Right kidney (tissue), 1 donor: ENCODE measurements around the gene XPNPEP2.

ENCODE experiments used
- DNase-seq: peaks from one replicate; pipeline ENCODE4 v3.0.0-alpha.2; 2016

XPNPEP2 gene

GRCh38 chrX:129748305-129748704, 9.5 kb downstream of the XPNPEP2 start:
- no peak for DNase-seq

GRCh38 chrX:129749069-129749468, 10.3 kb downstream of the XPNPEP2 start:
- DNase-seq = no peak

DNA sequence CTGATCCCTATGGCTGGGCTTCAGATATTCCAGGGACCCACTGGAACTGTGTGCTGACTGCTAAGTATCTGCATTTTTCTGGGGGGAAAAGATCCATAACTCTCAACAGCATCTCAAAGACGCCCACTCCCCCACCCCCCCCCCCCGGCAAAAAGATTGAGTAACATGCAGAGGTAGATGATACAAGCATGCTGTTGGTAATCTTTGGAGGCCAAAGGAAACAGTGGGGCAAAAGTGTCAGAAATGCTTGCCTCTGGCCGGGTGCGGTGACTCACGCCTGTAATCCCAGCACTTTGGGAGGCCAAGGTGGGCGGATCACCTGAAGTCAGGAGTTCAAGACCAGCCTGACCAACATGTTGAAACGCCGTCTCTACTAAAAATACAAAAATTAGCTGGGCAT, 12.2 kb downstream of the XPNPEP2 start:
- no peak for DNase-seq

- DNase-seq = no peak
Observed at GRCh38 chrX:129754056-129755024, 15.6 kb downstream of the XPNPEP2 start.

DNA sequence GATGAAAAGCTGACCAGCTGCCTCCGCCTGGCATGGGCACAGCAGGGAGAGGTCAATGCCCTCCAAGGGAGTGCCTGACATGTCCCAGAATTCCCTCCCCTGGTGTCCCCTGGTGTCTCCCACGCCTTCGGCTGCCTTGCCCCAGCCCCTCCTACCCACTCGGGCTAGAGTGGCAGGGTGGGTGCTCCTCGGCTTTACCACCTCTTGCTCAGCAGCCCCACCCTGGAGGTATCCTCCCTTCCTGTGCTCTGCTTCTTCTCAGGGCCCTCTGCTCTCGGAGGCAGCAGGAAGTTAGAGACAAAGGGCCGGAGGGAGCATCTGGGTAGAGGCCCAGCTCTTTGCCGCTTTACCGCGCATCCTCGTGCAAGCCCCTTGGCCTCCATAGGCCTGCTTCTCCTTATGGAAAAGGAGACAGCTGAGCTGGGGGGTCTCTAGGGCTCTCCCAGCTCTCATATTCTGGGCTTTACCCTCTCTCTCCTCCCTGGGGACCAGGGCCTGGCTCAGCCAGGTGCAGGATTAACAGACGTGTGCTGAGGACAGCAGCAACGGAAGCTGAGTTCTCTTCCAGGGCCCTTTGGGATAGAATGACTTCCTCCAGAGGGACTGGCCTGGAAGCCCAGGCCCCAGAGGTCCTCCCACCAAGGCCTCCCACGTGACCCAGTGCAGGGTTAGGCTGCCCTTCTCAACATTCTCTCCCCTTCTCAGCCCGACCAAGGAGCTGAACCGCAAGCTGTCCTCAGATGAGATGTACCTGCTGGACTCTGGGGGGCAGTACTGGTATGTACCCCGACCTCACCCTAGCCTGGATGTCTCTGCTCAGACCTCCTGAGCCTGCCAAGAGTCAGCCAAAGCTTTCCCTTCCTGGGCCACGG, 17.2 kb downstream of the XPNPEP2 start:
- no peak for DNase-seq

- DNase-seq = no peak
Observed at GRCh38 chrX:129759576-129760061, 20.8 kb downstream of the XPNPEP2 start.

GRCh38 chrX:129760155-129760554, 21.4 kb downstream of the XPNPEP2 start:
- no peak for DNase-seq

DNA sequence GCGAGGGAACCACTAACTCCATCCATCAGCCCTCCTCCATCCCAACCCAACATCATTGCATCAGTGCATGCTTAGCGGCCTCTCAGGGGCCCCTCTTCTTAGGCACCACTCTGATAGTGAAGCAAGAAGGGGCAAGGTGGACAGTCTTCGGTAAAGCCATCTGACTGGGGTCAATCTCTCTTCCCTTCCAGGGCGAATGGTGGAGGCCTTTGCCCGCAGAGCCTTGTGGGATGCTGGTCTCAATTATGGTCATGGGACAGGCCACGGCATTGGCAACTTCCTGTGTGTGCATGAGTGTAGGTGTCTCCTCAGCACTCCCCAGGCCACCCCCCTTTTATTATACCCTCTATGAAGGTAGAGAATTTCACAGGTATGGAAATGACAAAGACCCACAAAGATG, 22.2 kb downstream of the XPNPEP2 start:
- no peak for DNase-seq

- no peak for DNase-seq
Observed at GRCh38 chrX:129761596-129761995, 22.8 kb downstream of the XPNPEP2 start.

DNA sequence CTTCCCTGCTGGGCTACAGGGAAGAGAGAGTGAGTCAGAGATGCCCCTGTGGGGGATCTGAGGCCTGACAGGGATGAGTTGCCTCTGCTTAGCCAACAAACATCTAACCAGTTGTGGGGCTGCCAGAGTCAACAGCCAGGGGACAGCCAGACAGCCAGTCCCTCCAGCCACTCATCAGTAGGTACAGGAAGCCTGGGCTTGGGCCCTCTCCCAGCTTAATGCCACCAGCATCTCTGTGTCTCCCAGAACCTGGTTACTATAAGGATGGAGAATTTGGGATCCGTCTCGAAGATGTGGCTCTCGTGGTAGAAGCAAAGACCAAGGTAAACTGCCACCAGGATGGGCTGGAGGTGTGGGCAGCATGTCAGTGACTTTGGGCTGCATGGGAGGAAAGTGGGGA, 23.7 kb downstream of the XPNPEP2 start:
- no peak for DNase-seq

- DNase-seq = no peak
Observed at GRCh38 chrX:129763666-129764065, 24.9 kb downstream of the XPNPEP2 start.

GRCh38 chrX:129768186-129768585, 29.4 kb downstream of the XPNPEP2 start:
- DNase-seq = no peak

GRCh38 chrX:129768586-129769466, 30.0 kb downstream of the XPNPEP2 start:
- no peak for DNase-seq

GRCh38 chrX:129769467-129770154, 30.8 kb downstream of the XPNPEP2 start:
- no peak for DNase-seq

GRCh38 chrX:129771266-129771995, 32.7 kb downstream of the XPNPEP2 start:
- DNase-seq = no peak

DNA sequence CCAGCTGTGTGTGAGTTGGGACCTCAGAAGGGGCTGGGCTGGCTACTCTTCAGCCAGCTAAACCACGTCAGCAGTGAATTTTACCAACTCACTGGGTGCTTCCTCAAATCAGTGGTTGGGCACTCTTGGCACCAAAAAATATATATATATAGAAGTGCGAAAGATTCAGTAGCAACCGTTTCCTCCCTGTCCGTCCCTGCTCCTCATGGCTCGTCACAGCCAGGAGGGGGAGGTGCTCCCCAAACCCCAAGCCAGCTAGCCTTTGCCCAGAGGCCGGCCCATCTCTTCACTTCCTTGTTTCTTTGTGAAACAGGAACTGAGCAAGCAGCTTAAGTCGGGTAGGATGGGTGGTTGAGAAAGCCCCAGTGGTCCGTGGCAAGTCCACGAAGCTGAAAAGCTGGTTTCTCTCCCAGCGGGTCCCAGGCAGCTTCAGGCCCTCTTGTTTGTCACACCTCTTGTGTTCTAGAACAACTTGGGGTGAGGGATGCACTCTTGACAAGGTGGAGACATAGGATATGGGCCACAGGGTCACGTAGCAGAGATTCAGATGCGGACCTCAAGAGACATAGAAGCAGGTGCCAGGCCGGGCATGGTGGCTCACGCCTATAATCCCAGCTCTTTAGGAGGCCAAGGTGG, 34.1 kb downstream of the XPNPEP2 start:
- DNase-seq = no peak

GRCh38 chrX:129773649-129774458, 35.1 kb downstream of the XPNPEP2 start:
- no peak for DNase-seq

DNA sequence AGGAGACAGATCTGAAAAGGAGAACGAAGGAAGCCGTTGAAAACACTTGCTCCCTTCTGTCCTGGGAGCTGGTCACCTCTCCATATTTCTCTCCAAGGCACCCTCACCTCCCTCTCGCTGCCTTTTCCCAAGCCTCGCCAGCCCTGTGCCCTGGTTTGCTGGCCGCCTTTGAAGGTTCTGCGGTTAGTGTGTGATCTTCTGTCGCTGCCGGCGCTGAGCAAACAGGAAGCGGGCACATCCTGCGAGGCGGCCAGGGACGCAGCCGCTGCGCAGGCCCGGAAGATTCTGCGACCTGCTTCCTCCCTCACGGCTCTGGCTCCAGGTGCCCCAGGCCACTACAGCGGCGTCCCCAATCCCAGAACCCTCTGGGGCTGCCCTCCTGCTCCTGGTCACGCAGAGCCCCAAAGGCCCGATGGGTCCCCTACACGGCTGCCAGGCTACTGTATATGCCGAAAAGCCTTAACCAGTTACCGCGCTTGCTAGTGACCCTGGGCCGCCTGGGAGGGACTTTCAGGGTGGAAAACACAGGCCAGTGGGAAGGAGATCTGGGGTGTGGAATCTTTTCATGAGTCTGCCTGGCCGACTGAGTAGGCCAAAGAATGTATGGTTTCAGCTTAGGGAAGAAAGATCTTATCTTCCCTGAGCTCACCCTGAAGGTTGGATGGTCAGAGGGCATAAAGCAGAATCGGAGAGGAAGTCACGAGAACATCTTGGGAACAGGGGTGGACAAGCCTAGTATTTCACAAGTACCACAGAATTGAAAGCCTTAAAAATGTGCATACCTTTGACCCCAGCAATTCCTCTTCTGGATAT, 38.6 kb downstream of the XPNPEP2 start:
- DNase-seq = peak; percentile 36
